ENCODE results near the gene E4F1. TPM values are rescaled to one million over a fixed set of nuclear protein-coding genes. Genes with fewer than 3 reads are reported as not detected.

The E4F1 gene
- polyA plus RNA-seq, 3 donors = 19.8 to 26.3 (median 23.3) TPM

GRCh38 chr16:2205104-2205966 lies 18.1 kb upstream of the E4F1 start, which contains the start of gene MLST8:
Gene MLST8 (plus strand): TSS chr16:2205454. CDS start chr16:2206086, 632 bp downstream.
- peak; percentile 85 for DNase-seq

GRCh38 chr16:2205967-2206313 lies 17.5 kb upstream of the E4F1 start:
- no peak for DNase-seq

DNA sequence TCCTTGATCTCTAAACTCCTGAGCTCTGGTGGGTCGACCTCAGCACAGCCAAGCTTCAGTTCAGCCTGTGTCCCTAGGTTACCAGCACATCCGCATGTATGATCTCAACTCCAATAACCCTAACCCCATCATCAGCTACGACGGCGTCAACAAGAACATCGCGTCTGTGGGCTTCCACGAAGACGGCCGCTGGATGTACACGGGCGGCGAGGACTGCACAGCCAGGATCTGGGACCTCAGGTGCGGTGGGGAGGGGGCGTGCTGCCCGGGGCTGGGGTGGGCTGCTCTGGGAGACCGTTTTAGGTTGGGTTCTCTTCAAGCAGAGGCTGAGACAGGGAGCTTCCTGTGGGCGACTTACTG lies 17.0 kb upstream of the E4F1 start:
- no peak for DNase-seq

DNA sequence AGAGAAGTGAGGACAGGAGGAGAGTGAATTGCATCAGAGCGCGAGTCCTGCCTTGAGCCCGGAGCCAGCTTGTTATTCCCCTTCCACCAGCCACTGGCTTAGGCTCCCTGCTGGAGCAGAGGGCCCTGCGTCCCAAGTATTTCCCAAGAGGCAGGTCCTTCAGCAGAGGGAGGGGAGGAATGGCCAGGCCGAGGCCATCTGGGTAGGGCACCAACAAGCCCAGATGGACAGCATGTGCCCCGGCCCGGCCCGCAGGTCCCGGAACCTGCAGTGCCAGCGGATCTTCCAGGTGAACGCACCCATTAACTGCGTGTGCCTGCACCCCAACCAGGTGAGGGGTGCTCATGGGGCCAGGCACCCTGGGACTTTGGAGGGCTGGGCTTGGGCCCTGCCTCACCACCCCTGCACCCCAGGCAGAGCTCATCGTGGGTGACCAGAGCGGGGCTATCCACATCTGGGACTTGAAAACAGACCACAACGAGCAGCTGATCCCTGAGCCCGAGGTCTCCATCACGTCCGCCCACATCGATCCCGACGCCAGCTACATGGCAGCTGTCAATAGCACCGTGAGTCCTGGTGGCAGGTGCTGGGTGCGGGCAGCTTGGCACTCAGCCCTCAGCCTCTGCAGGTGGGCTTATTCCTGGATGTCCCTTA lies 16.5 kb upstream of the E4F1 start:
- no peak for DNase-seq

- DNase-seq = no peak
Measured at GRCh38 chr16:2207872-2208271, 15.5 kb upstream of the E4F1 start.

GRCh38 chr16:2208308-2208707 lies 15.1 kb upstream of the E4F1 start:
- no peak for DNase-seq

- no peak for DNase-seq
Measured at GRCh38 chr16:2208772-2209171, 14.6 kb upstream of the E4F1 start.

DNA sequence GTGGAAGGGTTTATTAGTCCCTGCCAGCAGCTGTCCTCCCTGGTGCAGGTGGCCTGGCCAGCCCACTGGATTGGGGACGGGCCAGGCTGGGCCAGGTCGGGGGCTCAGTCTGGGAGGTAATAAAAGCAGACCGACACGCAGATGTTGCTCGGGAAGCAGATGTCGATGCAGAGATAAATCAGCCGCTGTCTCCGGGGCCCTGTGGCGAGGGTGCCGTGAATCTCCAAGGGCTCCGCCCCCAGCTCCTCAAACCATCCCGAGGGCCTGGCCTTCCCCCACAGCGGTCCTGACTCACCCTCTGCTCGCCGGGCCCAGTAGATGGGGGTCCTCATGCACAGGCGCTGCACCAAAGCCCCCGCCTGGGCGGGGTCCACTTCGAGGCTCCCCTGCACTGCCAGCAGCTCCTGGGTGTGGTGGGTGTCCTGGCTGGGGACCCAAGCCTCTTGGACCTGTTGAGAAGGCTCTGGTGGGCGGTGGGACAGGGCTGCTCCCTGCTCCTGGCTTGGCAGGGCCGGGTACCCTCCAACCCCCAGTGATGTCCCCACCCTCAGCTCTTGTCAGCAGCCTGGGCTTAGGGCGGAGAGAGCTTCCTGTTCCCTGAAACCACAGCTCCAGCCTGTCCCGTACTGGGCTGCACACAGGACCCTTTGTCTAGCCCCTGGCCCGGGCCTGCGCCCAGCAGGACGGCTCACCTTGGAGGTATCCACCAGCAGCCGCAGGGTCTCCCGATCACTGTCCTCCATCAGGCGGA lies 14.0 kb upstream of the E4F1 start:
- DNase-seq = no peak

GRCh38 chr16:2210009-2210332 lies 13.4 kb upstream of the E4F1 start:
- no peak for DNase-seq

DNA sequence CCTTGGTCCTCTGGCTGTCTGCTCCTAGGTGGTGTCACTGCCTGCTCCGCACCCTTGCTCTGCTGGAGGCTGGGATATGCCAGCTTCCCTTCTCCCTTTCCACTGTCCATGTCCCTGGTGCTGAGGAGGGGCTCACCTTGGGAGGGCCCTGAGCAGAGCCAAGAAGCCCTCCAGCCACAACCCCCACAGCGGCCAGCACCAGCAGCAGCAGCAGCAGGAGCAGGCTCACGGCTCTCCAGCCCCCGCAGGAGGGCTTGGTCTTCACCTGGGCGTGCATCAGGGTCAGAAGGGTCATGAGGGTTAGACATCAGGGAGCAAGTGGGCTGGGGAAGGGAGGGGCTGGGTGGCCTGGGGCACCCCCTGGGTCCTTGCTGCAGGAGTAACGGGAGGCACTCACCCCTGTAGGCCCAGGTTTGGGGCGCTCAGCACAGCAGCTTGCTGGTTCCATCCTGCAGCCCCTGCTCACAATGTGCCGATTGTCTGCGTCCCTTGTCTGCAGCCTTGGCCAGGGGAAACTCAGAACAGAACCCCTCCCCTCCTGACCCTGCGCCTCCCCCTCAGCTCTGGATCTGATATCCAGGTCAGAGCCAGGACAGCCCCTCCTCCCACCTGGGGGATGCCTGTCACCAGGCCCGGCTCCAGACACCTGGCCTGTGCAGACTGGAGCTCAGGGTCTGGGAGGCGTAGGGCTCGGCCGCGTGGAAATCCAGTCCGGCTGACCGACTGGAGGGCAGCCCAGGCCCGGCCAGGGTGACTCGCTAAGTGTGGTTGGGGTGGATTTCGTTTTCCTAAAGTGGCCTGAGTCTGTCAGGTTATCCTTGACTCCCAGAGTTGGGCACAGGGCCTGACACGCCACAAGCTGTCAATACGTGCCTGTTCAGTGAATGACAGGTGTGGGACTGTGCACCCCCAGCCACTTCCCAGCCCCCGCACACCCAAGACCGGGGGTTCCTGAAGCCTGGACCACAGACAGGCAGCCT lies 12.7 kb upstream of the E4F1 start, which contains the start of gene BRICD5:
BRICD5 (minus strand) TSS at position 478 of the 980 bp plus-strand sequence; CDS start at position 448, 30 bp downstream.
- DNase-seq = no peak

- no peak for DNase-seq
Measured at GRCh38 chr16:2211923-2212347, 11.5 kb upstream of the E4F1 start.

DNA sequence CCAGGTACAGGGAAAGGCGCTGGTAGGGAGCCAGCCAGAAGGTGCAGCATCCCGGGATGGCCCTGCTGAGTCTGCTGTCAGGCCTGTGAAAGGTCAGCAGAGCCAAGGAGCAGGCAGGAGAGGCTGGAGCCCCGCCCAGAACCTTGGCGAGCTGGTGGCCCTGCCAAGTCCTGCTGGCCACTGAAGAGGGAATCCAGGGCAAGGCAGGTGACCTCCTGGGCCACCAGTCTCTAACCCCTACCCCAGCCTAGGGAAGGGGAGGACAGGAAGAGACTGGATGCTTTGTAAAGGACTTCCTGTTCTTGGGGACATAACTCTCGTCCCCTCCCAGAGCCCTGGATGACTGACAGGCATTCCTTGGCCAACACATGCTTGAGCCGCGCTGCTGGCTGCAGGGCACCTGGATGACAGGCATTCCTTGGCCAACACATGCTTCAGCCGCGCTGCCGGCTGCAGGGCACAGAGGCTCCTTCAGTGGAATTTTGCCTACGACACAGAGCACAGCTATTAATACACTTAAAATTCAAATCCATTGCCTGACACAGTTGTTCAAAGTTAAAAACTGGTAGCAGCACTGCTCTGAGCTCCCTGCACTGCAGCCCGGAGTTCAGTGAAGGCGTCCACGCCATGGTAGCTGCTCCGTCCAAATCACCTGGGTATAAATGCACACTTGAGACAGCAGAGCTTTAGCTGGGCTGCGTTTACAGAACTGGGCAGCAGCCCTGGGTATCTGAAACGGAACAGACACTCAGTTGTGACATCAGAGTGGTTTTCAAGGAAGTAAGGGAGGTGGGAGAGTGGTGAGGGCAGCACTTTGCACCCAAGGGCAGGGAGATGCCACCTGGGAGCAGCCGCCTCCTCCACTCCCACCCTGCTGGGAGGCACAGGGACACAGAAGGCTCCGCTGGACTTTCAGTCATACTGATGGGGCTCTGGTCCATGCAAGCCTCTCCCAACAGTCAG lies 10.7 kb upstream of the E4F1 start:
- no peak for DNase-seq

GRCh38 chr16:2213817-2214718 lies 9.3 kb upstream of the E4F1 start:
- DNase-seq = no peak

DNA sequence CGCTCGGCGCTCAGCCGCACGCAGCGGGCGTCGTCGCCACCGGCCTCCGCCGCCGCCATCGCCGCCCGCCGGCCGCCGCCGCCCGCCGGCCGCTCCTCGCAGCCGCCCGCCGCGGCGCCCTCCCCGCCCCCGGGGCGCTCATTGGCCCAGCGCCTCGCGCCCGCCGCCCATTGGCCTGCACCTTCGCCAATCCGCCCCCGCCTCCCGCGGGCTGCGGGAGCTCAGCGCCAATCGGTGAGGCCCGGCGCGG lies 8.7 kb upstream of the E4F1 start, which contains the start of gene PGP:
PGP (minus strand) TSS at position 122 of the 250 bp plus-strand sequence; CDS start at position 59, 63 bp downstream.
- no peak for DNase-seq

DNA sequence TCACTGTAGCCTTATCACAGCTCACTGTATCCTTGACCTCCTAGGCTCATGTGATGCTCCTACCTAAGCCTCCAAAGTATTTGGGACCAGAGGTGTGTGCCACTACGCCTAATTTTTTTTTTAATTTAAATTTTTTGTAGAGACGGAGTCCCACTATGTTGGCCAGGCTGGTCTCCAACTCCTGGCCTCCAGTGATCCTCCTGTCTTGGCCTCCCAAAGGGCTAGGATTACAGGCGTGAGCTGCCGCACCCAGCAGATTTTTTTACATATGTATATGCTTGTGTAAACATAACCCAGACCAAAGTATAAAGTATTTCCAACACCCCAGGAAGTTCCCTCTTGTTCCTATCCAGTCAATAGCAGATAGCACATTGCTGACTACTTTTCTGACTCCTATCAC lies 7.1 kb upstream of the E4F1 start:
- no peak for DNase-seq

- no peak for DNase-seq
Measured at GRCh38 chr16:2223942-2224486, 623 bp downstream of the E4F1 start.

DNA sequence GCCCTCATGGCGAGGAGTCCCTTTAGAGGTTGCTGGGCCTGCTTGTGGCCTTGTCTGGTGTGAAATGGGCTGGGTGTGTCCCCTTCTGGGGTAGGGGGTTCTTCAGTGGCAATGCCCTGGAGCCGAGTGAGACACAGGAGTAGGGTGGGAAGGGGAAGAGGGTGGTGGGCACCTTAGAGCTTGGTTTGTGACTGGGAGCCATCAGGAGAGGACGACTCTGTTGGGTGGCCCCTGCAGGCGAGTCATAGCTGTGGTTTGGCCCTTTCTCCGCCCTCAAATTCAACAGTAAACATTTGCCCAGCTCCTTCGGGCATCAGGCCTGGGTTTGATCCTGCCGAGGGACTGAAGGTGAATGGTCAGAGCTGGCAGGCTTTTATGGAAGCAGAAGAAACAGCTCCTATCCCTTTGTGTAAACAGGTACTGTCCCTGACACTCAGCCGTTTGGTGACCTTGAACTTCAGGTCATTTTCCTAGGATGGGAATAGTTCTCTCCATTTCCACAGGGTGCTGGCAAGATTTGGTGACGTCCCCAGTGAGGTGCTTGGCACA lies 2.9 kb downstream of the E4F1 start:
- DNase-seq = no peak

GRCh38 chr16:2226918-2227317 lies 3.5 kb downstream of the E4F1 start:
- DNase-seq = no peak

Measured in renal pelvis (tissue), 4 donors.